B cell (primary cell): Measurements from ENCODE around the gene TMEM45A. TPM values are rescaled to one million over a fixed set of nuclear protein-coding genes. Genes with fewer than 3 reads are reported as not detected.

Experiments
- ATAC-seq: fragments of 200-7000 bp; cut with Tn5 transposase; one replicate; pipeline ENCODE4 v1.10.0; 2021; ENCODE audit warnings: low read depth, mild to moderate bottlenecking, moderate number of reproducible peaks, moderate library complexity
- CTCF ChIA-PET: fragments of 350-600 bp; sonication (Branson Sonifier 250); formaldehyde crosslinking; loops from one replicate; lab custom pipeline; 2021; ENCODE audit warnings: antibody characterized with exemption, inconsistent platforms; lab: Charles Lee
- POLR2A ChIA-PET: fragments of 350-600 bp; sonication (Branson Sonifier 250); formaldehyde crosslinking; loops from one replicate; lab custom pipeline; 2021; ENCODE audit warnings: antibody characterized with exemption; lab: Charles Lee
- DNase-seq: peaks from one replicate; pipeline ENCODE4 v3.0.0; 2013
- H2AFZ ChIP-seq: 2 replicates; pipeline ENCODE4 v1.6.1; 2012; ENCODE audit warnings: mild to moderate bottlenecking, low read depth, low read length; ENCODE audit not compliant: insufficient read depth, poor library complexity, severe bottlenecking
- H3K27ac ChIP-seq, 2 donors: 1 replicate in 1 of 2; 2 replicates in 1 of 2; pipeline ENCODE4 v1.5.1; 2012 to 2013; ENCODE audit warnings: low read length in 2 of 2, mild to moderate bottlenecking in 2 of 2, moderate library complexity in 1 of 2
- H3K27me3 ChIP-seq, 4 experiments: fragments of 200-600 bp in 1 of 4; sonication (generic) in 1 of 4; replicated peaks in 1 of 4; 1 replicate in 2 of 4; 2 replicates in 2 of 4; pipeline versions ENCODE4 v1.6.1 to v1.7.0; 2013 to 2016; ENCODE audit warnings: low read length in 3 of 4, mild to moderate bottlenecking in 2 of 4, mixed read lengths in 1 of 4, moderate library complexity in 1 of 4; ENCODE audit not compliant: insufficient read depth in 4 of 4, control insufficient read depth in 3 of 4; ENCODE audit errors: control extremely low read depth in 1 of 4
- H3K36me3 ChIP-seq, 2 experiments: replicated peaks in 1 of 2; 1 replicate in 1 of 2; 2 replicates in 1 of 2; pipeline versions ENCODE4 v1.6.1 to v1.7.1; 2013; ENCODE audit warnings: low read length in 1 of 2; ENCODE audit not compliant: insufficient read depth in 2 of 2, control insufficient read depth in 1 of 2; ENCODE audit errors: control extremely low read depth in 1 of 2, extremely low read depth in 1 of 2
- H3K4me1 ChIP-seq, 2 donors: fragments of 200-600 bp in 1 of 2; sonication (generic) in 1 of 2; 1 replicate in 1 of 2; 2 replicates in 1 of 2; pipeline versions ENCODE4 v1.5.1 to v1.6.1; 2013 to 2017; ENCODE audit warnings: low read length in 2 of 2; ENCODE audit not compliant: control insufficient read depth in 2 of 2, insufficient read depth in 2 of 2
- H3K4me2 ChIP-seq: replicated peaks from 2 replicates; pipeline ENCODE3; 2012; ENCODE audit warnings: mild to moderate bottlenecking, low read depth, low read length; ENCODE audit not compliant: poor library complexity, severe bottlenecking
- H3K4me3 ChIP-seq, 5 experiments: fragments of 200-600 bp in 1 of 5; sonication (generic) in 1 of 5; 1 replicate in 3 of 5; 2 replicates in 2 of 5; pipeline versions ENCODE4 v1.5.1 to v1.7.0; 2011 to 2016; ENCODE audit warnings: low read length in 4 of 5, mild to moderate bottlenecking in 4 of 5, low read depth in 2 of 5, control low read depth in 1 of 5, moderate library complexity in 1 of 5; ENCODE audit not compliant: insufficient read depth in 1 of 5; ENCODE audit errors: control extremely low read depth in 1 of 5, extremely low read depth in 1 of 5
- H3K79me2 ChIP-seq: fragments of 200-600 bp; sonication (generic); one replicate; pipeline ENCODE4 v1.6.0; 2016; ENCODE audit warnings: low read length; ENCODE audit not compliant: control insufficient read depth, insufficient read depth
- H3K9ac ChIP-seq: fragments of 200-600 bp; sonication (generic); 2 replicates; pipeline ENCODE4 v1.6.1; 2017; ENCODE audit warnings: mild to moderate bottlenecking, low read length, moderate library complexity
- H3K9me3 ChIP-seq, 3 donors: one replicate each; pipeline versions ENCODE4 v1.6.1 to v1.7.1; 2013; ENCODE audit warnings: low read length in 2 of 3; ENCODE audit not compliant: control insufficient read depth in 2 of 3, insufficient read depth in 1 of 3; ENCODE audit errors: control extremely low read depth in 1 of 3
- H4K20me1 ChIP-seq: 2 replicates; pipeline ENCODE4 v1.6.0; 2012; ENCODE audit warnings: mild to moderate bottlenecking, low read length; ENCODE audit not compliant: insufficient read depth, control insufficient read depth, poor library complexity, severe bottlenecking
- H3K27ac Mint-ChIP-seq: one replicate; pipeline ENCODE4 v1.8.0; 2021; ENCODE audit warnings: mixed read lengths
- H3K27me3 Mint-ChIP-seq: one replicate; pipeline ENCODE4 v1.8.0; 2021; ENCODE audit warnings: mixed read lengths
- H3K4me1 Mint-ChIP-seq: one replicate; pipeline ENCODE4 v1.8.0; 2021; ENCODE audit warnings: mixed read lengths
- H3K4me3 Mint-ChIP-seq: one replicate; pipeline ENCODE4 v1.8.0; 2021; ENCODE audit warnings: mixed read lengths
- H3K9me3 Mint-ChIP-seq: one replicate; pipeline ENCODE4 v1.8.0; 2022; ENCODE audit warnings: mixed read lengths; ENCODE audit not compliant: insufficient read depth
- EZH2 ChIP-seq: IDR thresholded peaks from 2 replicates; pipeline ENCODE4 v1.6.1; 2012; ENCODE audit warnings: borderline replicate concordance, low read depth, mild to moderate bottlenecking, moderate library complexity, low read length; ENCODE audit not compliant: insufficient read depth, poor library complexity, severe bottlenecking
- WGBS: methylation state at CpG from one replicate; pipeline ENCODE4 v1.1.5; 2013; ENCODE audit warnings: missing lambda C conversion rate; ENCODE audit not compliant: insufficient coverage; 5-methylcytosine and 5-hydroxymethylcytosine counted together
- intact Hi-C: fragments of 100-400 bp; cut with micrococcal nuclease; formaldehyde crosslinking; loops from one replicate; pipeline ENCODE4 v1.10.0; 2022
- polyA plus RNA-seq: library from polyadenylated mRNA; depleted of rRNA; stranded (reverse); fragments of >200 nt; gene quantifications from 2 replicates; pipeline ENCODE4 v1.2.3, GENCODE V29; 2012
- total RNA-seq, 2 donors: library from RNA; stranded (reverse); fragments of 120-200 nt in 1 of 2; gene quantifications; 1 replicate in 1 of 2; 2 replicates in 1 of 2; pipeline versions ENCODE4 v1.2.3 to v1.2.4, GENCODE V29; 2013 to 2022
- TF ChIP-seq, protein P1 (sequence below): fragments of 200-600 bp; IDR thresholded peaks from one replicate; pipeline ENCODE4 v1.8.0; 2022; ENCODE audit warnings: antibody characterized with exemption, mild to moderate bottlenecking

Gene TMEM45A
- total and polyA plus RNA-seq, 2 donors (not counting 1 experiment from before 2014, with no cell fraction given), result 0.20 TPM; not detected in 1

- Histone ChIP-seq H2AFZ (no peak overlapping the region), H3K4me3 (no peak overlapping the region), H3K4me1 (no peaks in the 10 kb centered on the region), H3K4me2 (no peak overlapping the region), H4K20me1 (no peaks in the 10 kb centered on the region), H3K27ac (no peak overlapping the region), H3K36me3 (no peaks in the 10 kb centered on the region), H3K79me2 (no peaks in the 10 kb centered on the region), H3K9ac (no peak overlapping the region), H3K27me3 (no peaks in the 10 kb centered on the region), H3K9me3 (no peaks in the 10 kb centered on the region)
- Mint-ChIP-seq H3K9me3 (no peaks in the 10 kb centered on the region), H3K4me3 (no peak overlapping the region), H3K27me3 (no peaks in the 10 kb centered on the region), H3K27ac (no peak overlapping the region), H3K4me1 (no peaks in the 10 kb centered on the region)
- ATAC-seq, result no peak
- CTCF ChIA-PET, result no interaction called here
- POLR2A ChIA-PET, result no interaction called here
- intact Hi-C loops, result no loop called here
- no peak for DNase-seq
- TF ChIP-seq EZH2, result no peak
- TF ChIP-seq, protein P1, sequence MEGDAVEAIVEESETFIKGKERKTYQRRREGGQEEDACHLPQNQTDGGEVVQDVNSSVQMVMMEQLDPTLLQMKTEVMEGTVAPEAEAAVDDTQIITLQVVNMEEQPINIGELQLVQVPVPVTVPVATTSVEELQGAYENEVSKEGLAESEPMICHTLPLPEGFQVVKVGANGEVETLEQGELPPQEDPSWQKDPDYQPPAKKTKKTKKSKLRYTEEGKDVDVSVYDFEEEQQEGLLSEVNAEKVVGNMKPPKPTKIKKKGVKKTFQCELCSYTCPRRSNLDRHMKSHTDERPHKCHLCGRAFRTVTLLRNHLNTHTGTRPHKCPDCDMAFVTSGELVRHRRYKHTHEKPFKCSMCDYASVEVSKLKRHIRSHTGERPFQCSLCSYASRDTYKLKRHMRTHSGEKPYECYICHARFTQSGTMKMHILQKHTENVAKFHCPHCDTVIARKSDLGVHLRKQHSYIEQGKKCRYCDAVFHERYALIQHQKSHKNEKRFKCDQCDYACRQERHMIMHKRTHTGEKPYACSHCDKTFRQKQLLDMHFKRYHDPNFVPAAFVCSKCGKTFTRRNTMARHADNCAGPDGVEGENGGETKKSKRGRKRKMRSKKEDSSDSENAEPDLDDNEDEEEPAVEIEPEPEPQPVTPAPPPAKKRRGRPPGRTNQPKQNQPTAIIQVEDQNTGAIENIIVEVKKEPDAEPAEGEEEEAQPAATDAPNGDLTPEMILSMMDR, result no peak
- WGBS, result 53% methylated on average over 2 of the region's 2 CpGs
These were observed 23.8 kb downstream of the TMEM45A start for GRCh38 chr3:100516232-100516631.

- H3K27me3 ChIP-seq, result no peaks in the 10 kb centered on the region
- Mint-ChIP-seq H3K27ac (no peak overlapping the region), H3K4me1 (no peaks in the 10 kb centered on the region), H3K9me3 (no peaks in the 10 kb centered on the region), H3K4me3 (no peak overlapping the region), H3K27me3 (no peaks in the 10 kb centered on the region)
- no peak overlapping the region for H3K4me3 ChIP-seq
- no peak overlapping the region for H3K4me2 ChIP-seq
- H3K79me2 ChIP-seq, result no peaks in the 10 kb centered on the region
- H3K9ac ChIP-seq, result no peak overlapping the region
- H3K27ac ChIP-seq, result no peak overlapping the region
- 100% methylated on average over 2 of the region's 4 CpGs for WGBS
- no peak for DNase-seq
- ChIA-PET CTCF (no interaction called here), POLR2A (no interaction called here)
- H2AFZ ChIP-seq, result no peak overlapping the region
- ATAC-seq, result no peak
- no peaks in the 10 kb centered on the region for H3K4me1 ChIP-seq
- H3K9me3 ChIP-seq, result no peaks in the 10 kb centered on the region
- H3K36me3 ChIP-seq, result no peaks in the 10 kb centered on the region
- intact Hi-C loops, result no loop called here
- no peaks in the 10 kb centered on the region for H4K20me1 ChIP-seq
- TF ChIP-seq, protein P1, result no peak
- no peak for TF ChIP-seq EZH2
These were observed 24.4 kb downstream of the TMEM45A start for GRCh38 chr3:100516838-100517237.
